GM19324 (cell line): Measurements from ENCODE around the gene SPI1.
"Not testable (repeated sequence)": the region's sequence is repeated elsewhere in the genome, so short reads cannot be mapped to it uniquely, and the experiment has no call there.

Source experiments
- ATAC-seq: cut with Tn5 transposase; IDR thresholded peaks from one replicate; pipeline ENCODE4 v1.9.1; 2021; ENCODE audit warnings: mild to moderate bottlenecking, moderate library complexity; ENCODE audit not compliant: unreplicated experiment, low FRiP score

The SPI1 gene

DNA sequence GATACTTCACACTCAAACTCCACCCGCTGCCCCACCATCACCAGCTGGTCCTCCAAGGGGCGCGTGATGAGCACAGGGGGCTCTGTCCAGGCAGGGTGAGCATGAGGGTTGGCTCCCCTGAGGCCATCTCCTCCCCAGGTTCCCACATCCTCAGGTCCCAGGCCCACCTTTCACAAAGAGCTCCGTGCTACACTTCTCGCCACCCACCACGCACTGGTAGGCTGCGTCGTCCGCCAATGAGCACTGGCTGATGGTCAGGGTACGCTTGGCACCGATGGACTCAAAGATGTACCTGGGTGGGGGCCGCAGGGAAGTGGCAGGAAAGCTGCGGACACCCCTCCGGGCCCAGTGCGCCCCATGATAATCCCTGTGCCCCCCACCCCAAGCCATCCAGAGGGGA is 35.5 kb downstream of the SPI1 start:
- ATAC-seq, result no peak

DNA sequence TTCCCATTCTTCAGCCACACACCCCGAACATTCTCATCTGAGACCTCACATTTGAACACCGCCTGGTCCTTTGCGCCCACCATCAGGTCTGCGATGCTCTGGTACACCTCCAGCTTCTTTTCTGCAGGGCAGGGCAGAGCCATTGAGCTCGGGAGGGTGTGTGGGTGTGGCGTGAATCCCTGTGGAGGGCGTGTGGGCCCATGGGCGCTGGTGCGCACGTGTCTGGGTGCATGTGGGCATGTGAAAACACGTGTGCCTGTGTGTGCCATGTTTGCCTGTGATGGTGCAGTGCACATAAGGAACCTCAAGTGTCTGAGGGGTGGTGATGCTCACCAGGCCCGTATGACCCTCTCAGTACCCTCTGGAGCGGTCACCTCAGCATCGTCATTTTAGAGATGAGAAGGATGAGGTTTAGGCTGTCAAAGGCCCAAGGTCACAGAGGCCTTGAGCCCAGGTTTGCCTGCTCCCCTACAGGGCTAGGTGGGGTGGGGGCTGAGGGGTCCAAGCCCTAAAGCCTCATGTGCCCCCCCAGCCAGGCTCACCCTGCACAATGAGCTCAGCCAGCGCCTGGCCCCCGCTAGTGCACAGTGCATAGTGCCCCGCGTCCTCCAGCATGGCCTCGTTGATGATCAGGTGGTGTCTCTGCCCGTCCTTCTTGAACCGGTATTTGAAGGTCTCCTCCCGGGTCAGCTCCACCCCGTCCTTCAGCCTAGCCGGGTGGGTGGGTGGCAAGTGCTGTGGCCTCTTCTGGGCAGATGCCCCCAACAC is 36.1 kb downstream of the SPI1 start:
- no peak for ATAC-seq

DNA sequence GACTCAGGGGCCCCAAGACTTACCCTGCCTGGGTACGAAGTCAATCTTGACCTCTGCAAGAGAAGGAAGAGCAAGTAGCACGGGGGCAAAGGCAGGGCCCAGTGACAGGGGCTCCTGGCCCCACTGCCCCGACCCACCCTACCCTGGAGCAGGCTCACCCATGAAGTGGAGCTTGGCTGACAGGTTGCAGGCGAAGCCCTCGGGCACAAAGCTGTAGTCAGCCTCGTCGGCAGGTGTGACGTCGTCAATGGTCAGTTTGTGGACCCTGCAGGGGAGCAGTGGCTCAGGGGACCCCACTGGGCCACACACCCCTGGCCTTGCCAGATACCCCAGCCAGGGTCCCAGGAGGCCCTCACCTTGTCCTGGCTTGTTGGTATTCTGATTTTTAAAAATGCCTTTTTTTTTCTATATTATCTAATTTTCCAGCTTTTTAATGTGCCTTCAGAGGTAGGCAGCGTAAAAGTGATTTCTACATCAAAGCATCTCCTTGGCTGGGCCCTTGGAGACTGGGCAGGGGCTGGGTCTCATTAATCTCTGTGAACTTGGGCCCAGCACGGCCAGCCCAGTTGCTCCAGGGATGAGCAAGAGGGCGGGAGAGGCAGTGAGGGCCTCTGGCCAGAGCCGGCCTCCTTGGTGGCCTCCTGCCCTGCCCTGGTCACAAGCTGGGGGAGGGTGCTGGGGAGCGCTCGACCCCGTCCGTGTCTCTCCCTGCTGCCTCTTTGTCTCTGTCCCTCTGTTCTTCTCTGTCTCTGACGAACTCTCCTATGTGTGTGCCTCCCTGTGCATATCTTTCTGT is 37.2 kb downstream of the SPI1 start:
- ATAC-seq, result no peak

DNA sequence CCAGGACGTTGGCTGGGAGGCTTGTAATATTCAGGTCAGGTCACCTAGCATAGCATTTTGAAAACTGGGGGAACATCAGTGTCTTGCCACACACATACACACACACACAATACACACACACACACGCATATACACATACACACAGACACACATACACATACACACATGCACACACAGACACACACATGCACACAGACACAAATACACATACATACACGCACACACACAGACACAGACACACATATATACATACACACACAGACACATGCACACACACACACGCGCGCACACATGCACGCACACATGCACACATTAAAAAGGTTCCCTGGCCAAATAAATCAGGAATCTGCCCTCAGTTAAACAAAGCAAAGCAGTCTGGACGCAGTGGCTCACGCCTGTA is 38.3 kb downstream of the SPI1 start:
- ATAC-seq, result no peak

DNA sequence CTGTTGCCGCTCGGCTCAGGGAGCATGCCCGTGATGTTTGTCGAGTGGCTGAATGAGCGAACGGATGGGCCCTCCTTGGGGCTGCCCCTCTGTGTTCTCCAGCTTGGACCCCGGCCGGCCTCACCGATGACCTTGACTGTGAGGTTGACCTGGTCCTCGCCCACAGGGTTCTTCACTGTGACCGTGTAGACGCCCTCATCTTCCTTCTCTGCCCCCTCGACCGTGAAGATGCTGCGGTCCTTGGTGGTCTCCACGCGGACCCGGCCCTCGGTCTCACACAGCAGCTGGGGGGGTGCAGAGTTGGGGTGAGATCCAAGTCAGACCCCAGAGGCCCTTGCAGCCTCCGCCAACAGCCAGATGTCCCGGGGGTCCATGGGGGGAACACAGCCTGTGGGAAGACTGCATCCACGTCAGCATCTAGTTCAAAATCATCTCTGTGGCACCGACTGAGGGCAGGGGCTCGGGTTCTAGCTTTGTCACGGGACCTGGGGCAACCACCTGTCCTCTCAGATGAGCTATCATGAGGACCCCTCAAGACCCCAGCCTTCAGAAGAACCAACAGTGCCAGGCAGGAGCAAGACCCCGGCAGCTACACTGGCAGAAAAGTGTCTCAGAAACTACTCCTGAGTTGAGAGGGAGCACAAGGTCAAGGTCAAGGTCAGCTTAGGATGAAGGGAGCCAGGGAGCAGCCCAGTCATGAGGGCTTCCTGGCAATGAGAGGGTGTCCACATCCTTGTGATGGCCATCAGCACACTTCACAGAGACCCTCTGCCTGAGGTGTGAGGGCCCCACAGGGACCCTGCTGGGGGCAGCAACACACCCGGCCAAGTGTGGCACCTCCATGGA is 39.7 kb downstream of the SPI1 start:
- no peak for ATAC-seq

DNA sequence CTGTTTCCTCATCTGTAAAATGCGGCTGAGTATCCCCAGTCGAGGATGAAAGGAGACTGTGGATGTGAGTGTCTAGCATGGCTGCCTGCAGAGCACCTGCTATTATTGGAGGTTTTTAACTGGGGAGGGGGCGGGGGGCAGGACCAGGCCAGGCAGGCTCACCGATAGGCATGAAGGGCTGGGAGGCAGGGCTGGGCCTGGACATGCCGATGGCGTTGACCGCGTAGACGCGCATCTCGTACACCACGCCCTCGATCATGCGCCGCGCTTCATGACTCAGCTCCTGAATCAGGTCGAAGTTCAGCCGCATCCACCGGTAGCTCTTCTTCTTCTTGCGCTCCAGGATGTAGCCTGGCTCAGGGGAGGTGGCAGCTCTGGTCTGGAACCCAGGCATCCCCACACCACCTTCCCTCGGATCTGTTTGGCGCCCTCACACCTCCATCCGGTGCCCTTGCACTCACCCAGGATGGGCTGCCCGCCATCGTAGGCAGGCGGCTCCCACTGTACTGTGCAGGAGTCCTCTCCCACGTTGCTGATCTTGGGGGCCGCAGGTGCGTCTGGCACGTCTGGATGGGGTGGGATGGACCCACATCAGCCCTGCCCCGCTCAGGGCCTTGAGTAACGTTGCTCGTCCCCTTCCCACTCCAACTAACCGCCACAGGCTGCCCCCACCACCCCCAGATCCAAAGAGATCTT is 41.0 kb downstream of the SPI1 start:
- ATAC-seq, result no peak

DNA sequence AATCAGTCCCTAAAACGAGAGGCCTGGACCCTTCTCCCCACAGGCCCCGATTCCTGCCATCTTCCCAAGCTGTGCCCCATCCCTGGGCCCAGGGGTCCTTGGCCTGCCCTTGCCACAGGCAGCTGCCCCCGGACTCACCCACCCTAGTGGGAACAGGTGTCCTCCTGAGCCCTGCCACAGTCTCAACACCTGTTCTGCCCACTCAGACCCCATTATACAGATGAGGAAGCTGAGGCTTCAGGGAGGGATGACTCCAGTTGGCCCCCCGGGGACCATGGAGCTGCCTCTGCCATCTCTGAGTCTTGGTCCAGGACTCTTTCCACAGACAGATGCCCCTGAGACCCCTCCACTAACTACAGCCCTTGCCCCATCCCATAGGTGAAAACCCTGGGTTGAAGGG is 41.8 kb downstream of the SPI1 start:
- ATAC-seq, result no peak

DNA sequence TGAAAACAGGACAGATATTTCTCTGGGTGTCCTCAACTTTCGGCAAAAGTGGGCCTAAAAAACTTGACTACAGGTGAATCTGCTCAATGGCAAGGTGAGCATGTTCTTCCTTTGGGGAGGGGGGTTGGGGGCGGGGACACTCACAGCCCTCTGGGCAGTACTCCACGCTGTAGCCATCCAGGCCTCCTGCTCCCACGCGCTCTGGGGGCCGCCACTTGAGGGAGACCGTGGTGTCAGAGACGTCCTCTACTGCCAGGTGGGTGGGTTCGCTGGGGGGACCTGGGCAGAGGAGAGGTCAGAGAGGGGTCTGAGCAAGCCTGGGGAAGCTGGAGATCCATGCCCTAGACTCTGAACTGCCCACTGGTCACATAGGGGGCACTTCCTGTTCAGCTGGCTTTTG is 42.6 kb downstream of the SPI1 start:
- no peak for ATAC-seq

DNA sequence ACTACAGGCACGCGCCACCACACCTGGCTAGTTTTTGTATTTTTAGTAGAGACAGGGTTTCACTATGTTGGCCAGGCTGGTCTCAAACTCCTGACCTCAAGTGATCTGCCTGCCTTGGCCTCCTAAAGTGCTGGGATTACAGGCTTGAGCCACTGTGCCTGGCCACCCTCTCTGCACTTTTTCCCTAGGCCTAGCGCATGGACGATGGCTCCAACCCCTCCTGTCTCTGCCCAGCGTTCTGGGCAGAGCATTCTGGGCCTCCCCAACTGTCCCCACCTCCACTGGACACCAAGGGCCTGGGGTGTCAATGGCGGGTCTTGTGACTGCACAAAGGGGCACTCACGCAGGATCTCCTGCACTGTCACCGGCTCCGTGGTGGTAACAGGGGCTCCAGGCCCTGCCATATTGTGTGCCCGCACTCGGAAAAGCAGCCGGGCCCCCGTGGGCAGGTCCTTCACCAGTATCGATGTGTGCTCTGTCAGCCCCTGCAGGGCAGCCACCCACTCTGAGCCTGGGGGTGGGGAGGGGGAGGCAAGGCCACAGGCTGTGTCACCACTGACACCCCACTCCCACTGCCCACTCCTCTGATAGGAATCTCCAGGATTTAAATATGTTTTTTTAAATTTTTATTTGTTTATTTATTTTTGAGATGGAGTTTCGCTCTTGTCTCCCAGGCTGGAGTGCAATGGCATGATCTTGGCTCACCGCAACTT is 43.5 kb downstream of the SPI1 start:
- not testable (repeated sequence) for ATAC-seq

DNA sequence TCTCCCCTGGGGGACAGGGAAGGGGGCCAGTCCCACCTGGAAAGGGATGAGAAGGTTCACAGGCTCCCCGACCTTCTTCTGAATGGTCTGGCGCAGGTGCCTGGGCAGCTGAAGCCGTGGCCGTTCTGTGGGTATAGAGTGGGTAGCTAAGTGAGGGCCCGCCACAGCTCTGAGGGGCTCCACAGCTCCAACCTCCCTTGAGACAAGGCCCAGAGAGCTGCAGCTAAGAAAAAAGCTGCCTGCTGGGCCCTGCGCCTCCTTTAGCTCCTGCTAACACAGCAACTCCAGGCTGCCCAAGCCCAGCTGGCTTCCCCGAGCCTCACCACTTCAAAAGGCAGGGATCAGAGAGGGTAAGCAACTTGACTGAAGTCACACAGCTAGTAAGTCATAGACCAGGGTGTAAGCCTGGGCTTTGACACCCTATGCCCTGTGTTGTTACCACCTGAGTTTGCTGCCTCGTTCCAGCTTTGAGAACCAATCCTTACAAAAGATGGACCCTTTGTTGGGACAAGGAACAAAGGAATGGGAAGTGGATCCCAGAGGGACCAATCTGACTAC is 44.4 kb downstream of the SPI1 start:
- no peak for ATAC-seq

DNA sequence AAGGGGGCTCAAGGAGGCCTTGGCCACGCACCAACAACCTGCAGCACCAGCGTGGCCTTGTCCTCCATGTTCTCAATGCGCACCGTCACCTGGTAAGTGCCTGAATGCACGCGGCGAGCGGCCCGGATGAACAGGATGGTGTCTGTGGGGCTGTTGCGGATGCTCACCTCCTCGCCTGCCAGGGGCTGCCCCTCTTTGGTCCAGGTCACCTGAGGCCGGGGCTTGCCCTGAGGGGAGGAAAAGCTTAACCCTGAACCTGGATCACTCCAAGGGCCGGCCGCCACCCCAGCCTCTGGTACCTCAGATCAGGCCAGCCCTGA is 44.9 kb downstream of the SPI1 start:
- ATAC-seq, result no peak

DNA sequence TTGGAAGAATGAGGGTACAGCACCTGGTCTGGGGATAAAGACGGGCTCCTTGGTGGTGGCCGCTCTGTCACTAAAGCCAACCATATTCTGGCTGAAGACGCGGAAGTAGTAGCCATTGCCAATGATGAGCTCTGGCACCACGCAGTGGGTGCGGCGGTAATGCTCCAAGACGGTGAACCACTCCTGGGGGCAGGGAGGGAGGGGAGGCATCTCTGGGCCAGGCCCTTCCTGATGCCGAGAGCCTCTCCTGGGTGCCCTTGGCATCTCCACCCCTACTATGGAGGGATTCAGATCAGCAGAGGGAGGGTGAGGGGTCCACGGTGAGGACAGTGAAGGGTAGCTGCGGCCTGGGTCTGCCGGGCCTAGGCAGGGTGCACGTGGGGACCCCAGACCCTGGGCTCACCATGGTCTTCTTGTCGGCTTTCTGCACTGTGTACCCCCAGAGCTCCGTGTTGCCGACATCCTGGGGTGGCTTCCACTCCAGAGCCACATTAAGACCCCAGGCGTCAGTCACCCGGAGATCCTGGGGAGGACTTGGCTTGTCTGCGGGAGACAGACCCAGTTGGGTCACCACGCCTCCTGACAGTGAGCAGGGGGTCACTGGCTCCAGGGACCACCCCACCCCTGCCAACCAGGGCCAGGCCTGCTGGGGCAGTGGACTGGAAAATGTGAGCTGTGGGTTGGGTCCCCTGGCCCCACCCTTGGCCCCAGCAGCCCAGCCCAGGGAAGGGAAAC is 45.4 kb downstream of the SPI1 start:
- no peak for ATAC-seq

DNA sequence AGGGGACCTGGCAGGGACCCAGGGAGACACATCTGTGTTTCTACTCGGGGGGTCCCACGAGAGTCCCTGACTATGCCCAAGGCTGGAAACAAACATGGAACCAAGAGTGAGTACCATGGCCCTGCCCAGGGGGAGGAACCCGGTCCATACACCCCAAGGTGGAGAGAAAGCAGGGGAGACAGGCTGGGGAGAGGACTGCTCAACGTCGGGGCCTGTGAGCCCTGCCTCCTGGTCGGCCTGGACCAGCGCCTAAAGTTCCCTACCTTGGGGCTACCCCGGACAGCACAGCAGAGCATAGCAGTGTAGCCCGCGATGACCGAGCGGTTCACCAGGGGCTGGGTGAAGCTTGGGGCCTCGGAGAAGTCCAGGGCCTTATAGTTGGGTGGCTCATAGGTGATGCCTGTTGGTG is 46.0 kb downstream of the SPI1 start:
- no peak for ATAC-seq

DNA sequence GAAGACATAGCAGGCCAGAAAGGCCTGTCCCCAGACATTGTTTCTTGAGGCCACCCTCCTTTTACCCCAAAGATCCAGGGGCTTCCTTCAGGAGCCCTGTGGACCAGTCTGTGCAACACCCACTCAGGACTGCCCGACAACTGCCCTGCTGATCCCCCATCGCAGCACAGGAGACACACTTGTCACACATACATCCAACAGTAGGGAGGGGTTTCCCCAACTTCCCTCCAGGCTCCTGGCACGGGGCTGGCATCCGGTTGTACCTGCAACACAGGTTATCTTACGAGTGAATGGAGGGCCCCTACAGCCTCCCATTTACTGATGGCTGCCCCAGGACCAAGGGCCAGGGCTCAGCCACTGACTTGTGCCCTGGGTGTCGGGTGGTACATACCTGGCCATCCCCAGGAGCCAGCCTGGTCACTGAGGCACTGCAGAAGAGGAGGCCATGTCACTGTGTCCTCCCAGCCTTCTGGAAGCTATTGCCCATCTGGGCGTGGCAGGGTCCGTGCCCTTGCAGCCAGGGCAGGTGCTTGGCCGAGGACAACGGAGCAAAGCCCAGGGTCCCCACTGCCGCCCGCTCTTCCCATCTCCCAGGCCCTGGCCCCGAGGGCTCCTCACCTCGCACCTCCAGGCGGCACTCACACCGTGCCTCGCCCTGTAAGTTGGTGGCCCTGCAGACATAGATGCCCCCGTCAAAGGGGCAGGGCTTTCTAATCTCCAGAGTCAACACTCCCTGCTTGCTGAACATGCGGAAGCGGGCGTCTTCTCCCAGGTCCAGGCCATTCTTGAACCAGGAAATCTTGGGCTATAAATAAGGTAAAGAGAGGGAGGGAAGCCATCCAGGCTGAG is 46.7 kb downstream of the SPI1 start:
- no peak for ATAC-seq

DNA sequence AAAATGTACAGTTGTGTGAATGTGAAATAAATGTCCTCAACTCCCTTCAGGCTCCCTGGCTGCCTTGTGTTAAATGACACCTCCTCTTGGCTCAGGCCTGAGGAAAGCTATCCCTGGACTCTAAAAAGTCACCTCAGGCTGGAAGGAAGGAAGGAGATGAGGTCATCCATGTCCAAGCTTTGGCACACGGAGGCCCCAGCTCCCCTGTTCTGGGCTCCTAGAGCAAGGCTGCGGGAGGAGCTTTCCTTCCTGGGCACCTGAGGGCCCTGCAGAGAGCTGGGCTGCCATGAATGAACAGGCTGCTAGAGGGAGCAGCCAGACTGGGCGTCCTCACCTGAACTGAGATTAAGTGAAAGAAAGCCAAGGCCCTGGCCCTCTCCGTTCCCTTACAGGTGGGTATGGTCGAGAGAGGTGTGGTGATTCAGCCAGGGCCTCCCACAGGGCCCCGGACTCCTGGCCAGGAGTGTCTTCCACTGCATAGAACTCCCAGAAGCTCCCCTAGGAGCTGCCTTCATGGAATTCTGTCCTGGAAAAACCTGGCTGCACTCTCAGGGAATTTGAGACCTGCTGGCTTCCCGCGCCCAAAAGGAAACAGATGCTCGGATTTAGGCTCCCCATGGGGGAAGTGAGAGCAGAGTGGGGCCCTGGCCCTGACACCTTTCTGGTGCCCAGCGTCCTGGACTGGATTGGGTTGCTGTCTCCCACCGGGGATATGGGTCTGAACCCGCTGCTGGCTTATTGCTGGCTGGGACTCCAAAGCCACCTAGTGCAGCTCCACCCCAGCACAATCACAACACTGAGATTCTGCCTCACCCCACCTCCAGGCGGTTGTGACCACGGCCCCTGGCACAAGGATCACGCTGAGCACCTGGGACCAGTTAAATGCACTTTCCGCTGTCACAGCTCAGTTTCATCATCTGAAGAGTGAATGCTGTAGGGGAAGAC is 48.1 kb downstream of the SPI1 start:
- no peak for ATAC-seq

DNA sequence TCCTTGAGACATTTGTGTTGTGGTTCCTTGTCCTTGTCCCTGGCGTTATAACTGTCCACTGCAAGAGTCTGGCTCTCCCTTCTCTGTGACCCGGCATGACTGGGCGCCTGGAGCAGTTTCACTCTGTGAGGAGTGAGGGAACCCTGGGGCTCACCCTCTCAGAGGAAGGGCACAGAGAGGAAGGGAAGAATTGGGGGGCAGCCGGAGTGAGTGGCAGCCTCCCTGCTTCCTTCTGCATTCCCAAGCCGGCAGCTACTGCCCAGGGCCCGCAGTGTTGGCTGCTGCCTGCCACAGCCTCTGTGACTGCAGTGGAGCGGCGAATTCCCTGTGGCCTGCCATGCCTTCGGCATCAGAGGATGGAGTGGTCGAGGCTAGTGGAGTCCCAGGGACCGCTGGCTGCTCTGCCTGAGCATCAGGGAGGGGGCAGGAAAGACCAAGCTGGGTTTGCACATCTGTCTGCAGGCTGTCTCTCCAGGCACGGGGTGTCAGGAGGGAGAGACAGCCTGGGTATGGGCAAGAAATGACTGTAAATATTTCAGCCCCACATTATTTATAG is 48.8 kb downstream of the SPI1 start:
- ATAC-seq, result no peak
